DND-41 (cell line): Measurements from ENCODE around the gene ASL.
"Not testable (repeated sequence)": the region's sequence is repeated elsewhere in the genome, so short reads cannot be mapped to it uniquely, and the experiment has no call there.

Experiments used
- CTCF ChIP-seq: IDR thresholded peaks from 2 replicates; pipeline ENCODE4 v1.5.1; 2012; ENCODE audit warnings: borderline replicate concordance, low read length, moderate library complexity, mild to moderate bottlenecking; ENCODE audit not compliant: poor library complexity, severe bottlenecking; ENCODE audit errors: extremely low read depth
- EZH2 ChIP-seq: IDR thresholded peaks from 3 replicates; pipeline ENCODE4 v1.6.1; 2012; ENCODE audit warnings: borderline replicate concordance, low read depth, mild to moderate bottlenecking, moderate library complexity, low read length, inconsistent platforms; ENCODE audit not compliant: severe bottlenecking

GRCh38 chr7:66108410-66108809 lies 32.8 kb downstream of the ASL start:
- not testable (repeated sequence) for TF ChIP-seq CTCF, EZH2
